HG03457 (cell line): ENCODE data around the gene CCDC106.

Source experiments
- ATAC-seq: cut with Tn5 transposase; IDR thresholded peaks from one replicate; pipeline ENCODE4 v1.9.1; 2021; ENCODE audit warnings: moderate number of reproducible peaks; ENCODE audit not compliant: unreplicated experiment

Gene CCDC106

DNA sequence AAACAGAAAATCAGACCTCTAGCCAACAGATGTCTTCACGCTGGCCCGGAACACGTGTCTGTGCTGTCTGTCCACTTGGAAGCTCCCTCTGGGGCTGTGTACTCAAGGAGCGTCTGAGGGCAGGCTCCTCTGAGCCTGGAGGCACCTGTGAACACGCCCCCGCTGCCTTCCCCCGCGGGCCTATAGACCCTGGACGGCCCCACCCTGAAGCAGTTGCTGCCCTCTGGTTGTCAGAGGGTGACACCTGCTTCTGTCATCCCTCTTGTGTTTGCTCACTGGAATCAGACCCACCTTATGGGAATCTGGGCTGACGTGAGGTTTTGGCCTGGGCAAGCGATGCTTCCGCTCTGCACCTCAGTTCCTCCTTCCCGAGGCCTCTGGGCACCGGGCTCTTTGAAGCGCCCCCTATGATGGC is 46.2 kb downstream of the CCDC106 start:
- ATAC-seq = no peak

DNA sequence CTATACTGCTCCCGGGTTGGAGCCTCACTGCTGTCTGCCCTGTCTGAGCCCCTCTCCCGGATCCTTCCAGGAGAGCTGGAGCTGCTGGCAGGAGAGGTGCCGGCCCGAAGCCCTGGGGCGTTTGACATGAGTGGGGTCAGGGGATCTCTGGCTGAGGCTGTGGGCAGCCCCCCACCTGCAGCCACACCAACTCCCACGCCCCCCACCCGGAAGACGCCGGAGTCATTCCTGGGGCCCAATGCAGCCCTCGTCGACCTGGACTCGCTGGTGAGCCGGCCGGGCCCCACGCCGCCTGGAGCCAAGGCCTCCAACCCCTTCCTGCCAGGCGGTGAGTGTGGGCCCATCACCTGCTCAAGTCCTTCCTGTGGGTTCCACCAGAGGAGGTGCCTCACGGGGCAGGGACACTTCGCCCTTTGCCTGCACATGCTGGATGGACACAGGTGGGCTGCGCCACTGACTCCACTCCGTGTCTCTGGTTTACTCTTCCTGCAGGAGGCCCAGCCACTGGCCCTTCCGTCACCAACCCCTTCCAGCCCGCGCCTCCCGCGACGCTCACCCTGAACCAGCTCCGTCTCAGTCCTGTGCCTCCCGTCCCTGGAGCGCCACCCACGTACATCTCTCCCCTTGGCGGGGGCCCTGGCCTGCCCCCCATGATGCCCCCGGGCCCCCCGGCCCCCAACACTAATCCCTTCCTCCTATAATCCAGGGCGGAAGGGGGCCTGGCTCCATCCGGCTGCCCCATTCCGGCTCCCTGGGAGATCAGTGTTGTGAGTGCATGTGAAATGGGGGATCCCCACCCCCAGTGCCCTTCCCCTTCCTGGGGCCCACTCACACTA is 46.9 kb downstream of the CCDC106 start:
- ATAC-seq = no peak

DNA sequence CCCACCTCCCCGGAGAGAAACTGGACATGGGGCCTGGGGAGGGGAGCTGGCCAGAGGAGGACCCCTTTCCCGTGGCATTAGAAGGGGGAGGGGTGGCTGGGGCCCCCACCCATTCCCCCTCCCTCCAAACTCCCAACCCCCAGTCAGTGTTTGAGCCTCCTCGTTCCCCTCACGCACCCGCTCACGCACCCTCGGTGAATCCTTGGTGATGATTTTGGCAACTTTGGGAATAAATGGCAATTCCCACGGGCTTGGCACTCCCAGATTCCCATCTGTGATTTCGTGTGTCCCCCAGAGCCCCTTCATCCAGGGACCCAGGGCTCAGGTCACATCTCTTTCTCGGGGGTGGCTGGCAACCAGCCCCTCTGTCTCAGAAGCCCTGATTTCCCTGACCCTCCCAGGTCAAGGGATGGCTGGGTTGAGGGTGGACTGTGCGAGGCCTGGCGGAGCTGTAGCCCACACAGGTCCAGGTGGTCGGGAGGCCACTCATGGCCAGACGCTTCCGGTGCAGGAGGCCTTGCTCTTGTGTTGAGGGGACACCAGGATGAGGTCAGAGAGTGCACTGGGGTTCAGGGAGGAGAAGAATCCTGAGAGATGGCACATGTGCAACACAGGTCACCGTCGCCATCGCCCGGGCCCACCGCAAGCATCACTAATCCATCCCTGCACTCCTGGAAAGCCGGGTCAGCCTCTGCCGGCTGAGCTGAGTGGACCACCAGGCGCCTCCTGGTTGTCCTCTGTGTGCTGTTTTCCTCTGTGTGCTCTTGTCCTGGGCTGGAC is 47.7 kb downstream of the CCDC106 start:
- no peak for ATAC-seq

DNA sequence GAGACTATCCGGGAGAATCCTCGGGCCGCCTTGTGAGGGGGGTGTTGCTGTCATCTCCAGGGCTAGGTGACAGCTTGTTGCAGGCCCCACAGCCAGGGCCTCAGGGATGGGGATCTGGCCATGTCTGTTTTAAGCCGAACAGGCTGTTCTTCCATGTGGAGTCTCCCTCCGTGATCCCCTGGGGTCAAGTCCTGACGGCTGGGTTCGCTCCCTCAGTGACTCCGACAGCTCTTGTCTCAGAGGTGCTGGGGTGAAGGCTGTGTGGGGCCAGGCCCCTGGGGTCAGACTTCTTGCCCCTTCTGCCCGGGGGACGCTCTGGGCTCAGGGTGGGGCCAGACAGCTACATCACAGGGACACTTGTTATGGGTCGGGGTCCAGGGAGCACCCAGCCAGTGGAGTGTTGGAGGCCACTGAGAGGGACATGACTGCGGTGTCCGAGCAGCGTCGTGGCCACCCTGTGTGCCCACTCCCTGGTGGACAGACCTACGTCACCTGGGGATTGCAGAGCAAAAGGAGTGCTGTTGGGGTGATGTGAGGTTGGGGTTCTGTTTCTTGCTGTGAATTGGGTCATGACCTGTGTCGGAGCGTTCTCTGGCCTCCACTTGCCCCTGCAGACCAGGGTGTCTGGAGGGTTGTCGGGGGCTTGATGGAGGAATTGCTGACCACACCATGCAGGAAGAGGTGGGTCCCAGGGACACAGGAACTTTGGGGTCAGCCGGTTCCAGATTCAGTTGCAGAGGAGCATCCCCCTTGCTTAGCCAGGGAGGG is 48.5 kb downstream of the CCDC106 start:
- no peak for ATAC-seq

DNA sequence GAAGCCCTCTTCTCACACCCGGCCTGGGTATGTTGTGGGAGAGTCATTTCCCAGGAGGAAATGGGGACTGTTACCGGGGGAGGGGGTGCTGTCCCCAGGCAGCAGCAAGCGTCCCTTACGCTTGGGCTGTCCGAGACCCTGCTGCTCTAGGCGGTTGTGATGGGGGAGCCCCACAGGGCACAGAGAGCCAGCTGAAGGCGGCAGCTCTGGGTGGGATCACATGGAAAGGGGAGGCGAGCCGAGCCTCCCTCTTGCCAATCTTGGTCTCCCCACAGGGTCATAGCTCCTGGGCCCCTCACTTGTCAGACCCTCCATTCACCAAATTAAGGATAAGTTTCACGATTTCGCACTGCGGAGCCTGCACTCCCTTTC is 49.0 kb downstream of the CCDC106 start:
- no peak for ATAC-seq

DNA sequence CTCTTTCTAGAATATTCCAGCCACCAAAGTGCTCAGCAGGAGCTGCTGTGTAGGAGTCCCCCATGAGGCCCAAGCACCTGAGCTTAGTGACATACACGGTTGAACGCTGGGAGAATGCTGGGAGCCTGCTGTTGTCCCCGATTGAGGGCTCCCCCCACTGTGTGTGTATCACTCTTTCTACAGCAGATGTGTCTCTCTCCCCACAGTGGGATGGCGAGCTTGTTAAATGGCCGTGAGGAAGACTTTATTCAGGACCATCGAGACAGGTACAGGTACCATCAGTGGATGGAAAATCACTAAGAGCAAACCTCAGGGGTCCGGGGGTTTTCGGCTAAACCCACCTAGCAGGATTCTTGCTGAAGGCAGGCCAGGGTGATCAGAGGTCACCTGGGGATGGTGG is 49.7 kb downstream of the CCDC106 start:
- no peak for ATAC-seq

DNA sequence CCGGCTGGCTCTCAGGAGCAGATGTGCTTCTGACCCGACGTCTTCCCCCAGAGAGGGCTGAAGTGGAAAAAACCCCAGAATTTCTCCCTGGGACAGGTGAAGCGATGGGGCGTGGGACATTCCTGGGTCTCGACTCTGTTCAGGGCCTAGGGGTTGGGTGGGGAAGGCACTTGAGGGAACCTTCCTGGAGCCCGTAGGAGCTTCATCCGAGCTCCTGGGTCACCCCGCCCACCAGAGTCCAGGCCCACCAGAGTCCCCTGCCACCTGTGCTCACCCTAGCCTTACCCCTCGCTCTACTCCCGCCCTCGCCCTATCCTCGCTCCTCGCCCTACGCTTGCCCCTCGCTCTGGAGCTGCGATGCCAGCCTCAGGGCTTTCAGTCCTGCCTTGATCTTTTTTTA is 50.2 kb downstream of the CCDC106 start:
- ATAC-seq = no peak

DNA sequence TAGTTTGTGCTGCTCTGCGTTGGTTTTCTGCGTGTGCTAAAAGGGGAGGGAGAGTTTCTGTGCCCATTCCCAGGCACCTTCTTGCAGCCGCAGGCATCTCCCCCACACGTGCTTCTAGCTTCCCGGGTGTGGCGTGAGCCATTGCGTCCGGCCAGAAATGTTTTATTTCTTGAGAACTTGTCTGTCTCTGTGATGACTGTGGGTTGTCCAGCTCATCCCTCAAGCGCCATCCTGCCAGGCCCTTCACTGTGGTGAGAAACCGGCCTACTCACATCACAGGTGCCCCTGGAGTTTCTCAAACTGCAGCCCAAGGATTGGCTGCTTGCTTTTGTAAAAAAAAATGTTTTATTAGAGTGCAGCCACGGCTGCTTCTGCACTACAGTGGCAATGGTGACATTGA is 51.2 kb downstream of the CCDC106 start:
- ATAC-seq = no peak

DNA sequence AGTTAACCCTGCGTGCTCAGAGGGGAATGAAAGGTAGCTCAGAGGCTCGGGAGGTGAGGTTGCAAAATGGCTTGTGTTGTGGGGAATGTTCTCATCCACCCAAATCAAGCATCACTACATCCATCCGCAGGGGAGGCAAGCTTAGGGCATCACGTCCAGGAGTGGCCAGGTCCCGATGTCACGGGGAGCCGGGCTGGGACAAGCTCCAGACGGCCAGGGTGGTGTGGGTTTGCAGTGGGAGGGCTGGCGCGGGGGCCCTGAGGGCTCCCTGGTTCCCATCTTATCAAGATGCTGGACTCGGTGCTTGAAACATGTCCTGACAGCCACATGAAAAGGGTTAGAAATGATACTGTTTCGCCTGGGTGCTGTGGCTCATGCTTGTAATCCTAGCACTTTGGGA is 52.8 kb downstream of the CCDC106 start:
- ATAC-seq = no peak

DNA sequence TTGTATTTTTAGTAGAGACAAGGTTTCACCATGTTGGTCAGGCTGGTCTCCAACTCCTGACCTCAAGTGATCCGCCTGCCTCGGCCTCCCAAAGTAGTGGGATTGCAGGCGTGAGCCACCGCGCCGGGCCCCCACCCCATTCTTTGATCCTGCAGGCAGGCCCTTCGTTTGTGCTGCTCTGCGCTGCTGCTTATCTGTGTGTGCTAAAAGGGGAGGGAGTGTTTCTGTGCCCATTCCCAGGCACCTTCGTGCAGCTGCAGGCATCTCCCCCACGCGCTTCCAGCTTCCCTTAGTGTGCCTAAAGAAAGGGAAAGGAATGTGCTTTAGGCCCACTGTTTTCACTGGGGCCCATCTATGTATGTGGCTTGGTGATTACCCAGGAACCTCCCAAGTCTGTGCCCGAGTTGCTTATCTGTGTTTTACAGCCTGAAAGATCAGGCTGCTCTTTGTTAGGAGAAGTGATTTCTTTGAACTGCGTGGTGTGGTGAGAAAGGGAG is 54.2 kb downstream of the CCDC106 start:
- ATAC-seq = no peak
